GM19238 (cell line): Measurements from ENCODE around the gene HLA-DQB2.
"Not testable (repeated sequence)": the region's sequence is repeated elsewhere in the genome, so short reads cannot be mapped to it uniquely, and the experiment has no call there.

Source experiments
- DNase-seq: peaks from one replicate; pipeline ENCODE4 v3.0.0; 2011; ENCODE audit warnings: low spot score; ENCODE audit not compliant: insufficient read length

The HLA-DQB2 gene

DNA sequence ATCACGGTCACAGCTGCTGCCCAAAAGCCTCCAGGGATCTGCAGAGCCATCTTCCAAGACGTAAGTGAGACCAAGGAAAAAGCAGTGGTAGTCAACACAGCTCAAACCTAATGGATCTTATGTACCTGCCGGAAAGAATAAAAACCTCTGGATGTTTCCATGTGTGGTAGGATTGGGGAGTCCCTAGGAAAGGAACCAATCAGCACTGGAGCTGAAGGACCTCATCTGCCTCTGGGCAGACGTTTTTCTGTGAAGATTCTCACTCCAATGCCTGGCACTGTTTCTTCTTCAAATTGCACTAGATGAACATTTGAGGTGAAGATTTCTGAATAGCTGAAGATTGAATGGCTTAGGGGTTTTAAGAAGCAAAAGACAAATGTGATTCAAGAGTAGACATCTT lies at the start of gene HLA-DQB2:
Gene HLA-DQB2 (minus strand): TSS at position 112 of the 400 bp plus-strand sequence. CDS start 62 bp downstream, at position 50.
- no peak for DNase-seq

- DNase-seq, result no peak
Observed at GRCh38 chr6:32809171-32809570, 45.8 kb upstream of the HLA-DQB2 start.

DNA sequence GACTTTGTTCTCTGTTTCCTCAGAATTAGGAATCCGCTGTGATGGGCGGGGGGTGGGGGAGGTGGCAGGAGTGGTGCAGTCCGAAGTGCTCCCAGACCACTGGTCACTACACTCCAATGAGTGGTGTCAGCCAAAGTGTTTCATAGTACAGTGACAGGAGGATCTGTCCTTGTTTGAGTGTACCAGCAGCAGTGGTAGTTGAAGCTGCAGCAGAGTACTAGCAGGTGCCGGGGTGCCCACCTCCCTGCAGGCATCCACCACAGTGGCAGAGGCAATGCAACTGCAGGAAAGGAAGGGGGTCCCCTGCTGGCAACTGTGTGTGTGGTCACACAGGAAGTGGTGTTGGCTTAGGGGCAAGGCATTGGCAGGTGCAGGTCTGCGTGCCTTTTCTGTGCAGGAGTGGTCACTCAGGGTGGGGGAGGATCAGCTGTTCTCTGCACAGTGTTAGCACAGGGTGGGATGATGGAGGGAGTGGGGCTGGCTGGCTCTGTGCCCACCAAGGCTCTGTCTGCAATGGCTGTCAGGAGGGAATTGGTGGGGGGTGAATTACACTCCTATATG lies 43.8 kb upstream of the HLA-DQB2 start:
- no peak for DNase-seq

- DNase-seq, result not testable (repeated sequence)
Observed at GRCh38 chr6:32805404-32805803, 42.1 kb upstream of the HLA-DQB2 start.

GRCh38 chr6:32803416-32803815 lies 40.1 kb upstream of the HLA-DQB2 start:
- DNase-seq, result no peak

DNA sequence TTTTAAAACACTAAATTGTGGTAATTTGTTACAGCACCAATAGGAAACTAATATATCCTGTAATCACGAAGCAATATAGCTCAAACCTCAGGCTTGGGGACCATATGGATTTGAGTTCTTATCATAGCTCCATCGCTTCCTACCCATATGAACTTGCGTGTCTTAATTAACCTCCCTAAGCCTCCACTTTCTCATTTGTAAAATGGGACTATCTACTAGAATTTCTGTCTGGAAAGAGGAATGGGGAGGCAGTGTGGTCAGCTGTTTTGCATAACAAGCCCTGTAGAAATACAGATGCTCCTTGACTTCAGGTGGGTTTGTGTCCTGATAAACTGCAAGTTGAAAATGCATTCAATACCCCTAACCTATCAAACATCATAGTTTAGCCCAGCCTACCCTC lies 36.4 kb upstream of the HLA-DQB2 start:
- DNase-seq, result no peak

GRCh38 chr6:32799168-32799567 lies 35.8 kb upstream of the HLA-DQB2 start:
- DNase-seq, result no peak

- DNase-seq, result peak; percentile 31
Observed at GRCh38 chr6:32796848-32797776, 33.8 kb upstream of the HLA-DQB2 start.

DNA sequence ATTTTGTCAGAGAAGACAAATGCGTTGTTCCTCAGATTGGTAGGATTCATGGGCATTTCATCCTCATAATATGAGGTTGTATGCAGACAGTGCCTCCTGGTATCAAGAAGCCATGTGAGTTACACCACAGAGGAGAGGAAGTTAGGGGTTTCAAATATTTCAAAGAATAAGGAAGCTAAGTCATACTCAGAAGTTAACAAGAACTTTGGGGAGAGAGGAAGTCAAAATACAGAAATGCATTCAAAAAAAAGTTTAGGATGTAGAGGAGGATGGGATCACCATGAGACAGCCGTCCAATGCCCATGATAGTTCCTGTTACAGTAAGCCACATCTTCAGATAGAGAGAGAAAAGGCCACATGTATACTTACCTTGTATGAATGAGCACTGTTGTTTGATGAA lies 31.2 kb upstream of the HLA-DQB2 start:
- DNase-seq, result no peak

DNA sequence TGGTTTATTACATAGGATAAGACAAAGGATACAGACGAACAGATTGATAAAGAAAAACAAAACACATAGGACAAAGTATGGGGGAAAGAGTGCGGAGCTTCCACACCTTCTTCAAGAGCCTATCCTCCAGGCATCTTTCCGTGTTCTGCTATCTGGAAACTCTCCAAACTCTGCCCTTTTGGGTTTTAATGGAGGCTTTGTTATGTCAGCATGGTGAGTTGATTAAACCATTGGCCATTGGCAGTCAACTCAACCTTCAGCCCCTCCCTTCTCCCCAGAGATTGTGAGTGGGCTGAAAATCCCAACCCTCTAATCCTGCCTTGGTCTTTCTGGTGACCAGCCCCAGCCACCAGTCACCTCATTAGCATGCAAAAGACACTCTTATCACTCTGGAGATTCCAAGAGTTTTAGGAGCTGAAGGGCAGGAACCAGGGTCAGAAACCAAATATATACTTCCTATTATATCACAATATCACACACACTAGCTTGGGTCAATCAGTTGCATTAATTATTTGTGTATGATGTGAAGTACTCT lies 29.6 kb upstream of the HLA-DQB2 start:
- DNase-seq, result no peak

- DNase-seq, result no peak
Observed at GRCh38 chr6:32790306-32790705, 27.0 kb upstream of the HLA-DQB2 start.

DNA sequence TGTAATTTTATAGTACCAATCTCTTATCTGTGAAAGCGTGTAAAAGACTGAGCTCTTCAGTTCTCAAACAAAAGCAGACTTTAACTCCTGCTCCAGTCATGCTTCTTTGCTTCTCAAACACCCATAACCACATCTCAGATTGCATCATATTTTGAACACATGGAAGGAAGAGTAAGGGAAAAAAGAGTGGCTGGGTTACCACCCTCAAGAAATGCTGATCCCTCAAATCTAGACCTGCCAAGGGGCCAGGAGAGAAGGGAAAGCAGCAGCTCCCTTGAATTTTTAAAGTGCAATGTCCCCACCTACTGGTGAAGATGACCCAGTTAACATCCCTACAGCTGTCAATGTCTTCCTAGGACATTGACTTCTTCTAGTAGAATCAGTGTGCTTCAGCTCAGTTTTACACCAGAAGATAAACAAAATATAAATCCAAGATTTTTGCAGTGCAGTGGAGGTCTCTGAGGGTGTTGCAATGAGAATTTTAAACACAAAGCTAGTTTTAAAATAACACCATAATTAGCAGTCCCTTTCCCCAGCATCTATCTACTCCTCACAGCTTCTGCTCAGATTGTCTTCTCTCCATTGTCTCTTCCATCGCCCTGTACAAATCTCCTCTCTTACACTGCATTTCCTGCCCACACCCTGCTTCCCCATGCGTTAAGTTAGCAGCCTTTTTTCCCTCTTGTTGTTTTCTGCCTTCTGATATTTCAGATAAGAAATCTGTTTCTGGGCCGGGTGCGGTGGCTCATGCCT lies 22.6 kb upstream of the HLA-DQB2 start:
- peak; percentile 32 for DNase-seq

DNA sequence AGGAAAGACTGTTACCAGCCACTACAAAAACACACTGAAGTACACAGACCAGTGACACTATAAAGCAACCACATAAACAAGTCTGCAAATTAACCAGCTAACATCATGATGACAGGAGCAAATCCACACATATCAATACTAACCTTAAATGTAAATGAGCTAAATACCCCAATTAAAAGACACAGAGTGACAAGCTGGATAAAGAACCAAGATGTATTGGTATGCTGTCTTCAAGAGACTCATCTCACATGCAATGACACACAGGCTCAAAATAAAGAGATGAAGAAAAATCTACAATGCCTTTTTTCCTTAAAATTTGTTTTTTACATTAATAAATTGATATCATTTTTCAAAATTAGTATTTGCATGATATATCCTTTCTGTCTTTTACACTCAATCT lies 19.6 kb upstream of the HLA-DQB2 start:
- DNase-seq, result not testable (repeated sequence)

GRCh38 chr6:32779036-32779435 lies 15.7 kb upstream of the HLA-DQB2 start:
- no peak for DNase-seq

DNA sequence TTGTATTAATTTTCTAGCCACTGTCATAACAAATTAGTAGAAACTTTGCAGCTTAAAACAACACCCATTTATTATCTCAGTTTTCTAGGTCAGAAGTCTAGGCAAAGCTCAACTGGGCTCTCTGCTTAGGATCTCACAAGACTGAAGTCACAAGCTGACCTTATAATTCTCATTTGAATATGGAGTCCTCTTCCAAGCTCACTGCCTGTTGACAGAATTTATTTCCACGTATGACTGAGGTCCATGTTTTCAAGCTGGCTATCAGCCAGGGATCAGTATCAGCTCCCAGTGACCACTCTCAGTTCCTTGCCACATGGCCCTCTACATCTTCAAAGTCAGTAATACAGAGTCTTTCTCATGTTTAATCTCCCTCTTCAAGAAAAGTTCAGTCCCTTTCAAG lies 11.7 kb upstream of the HLA-DQB2 start:
- no peak for DNase-seq

GRCh38 chr6:32774426-32774825 lies 11.1 kb upstream of the HLA-DQB2 start:
- no peak for DNase-seq

DNA sequence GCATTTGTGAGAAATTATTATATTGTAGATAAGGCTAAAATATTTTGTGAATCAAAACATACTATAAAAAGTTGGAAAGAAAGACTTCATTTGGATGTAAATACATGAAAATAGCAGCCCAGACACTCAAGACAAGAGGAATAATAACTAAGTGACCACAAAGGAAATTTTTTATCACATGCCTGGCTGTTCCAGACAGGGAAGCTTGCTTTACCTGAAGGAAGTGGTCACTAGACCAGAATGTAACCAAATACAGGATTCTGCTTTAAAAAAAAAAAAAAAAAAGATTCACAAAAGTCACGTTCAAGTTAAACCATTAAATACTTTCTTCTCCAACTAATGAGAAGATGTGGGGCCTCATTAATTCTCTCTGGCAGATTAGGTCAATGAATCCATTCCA lies 9.3 kb upstream of the HLA-DQB2 start:
- DNase-seq, result no peak

GRCh38 chr6:32764048-32764447 lies 716 bp upstream of the HLA-DQB2 start:
- no peak for DNase-seq

DNA sequence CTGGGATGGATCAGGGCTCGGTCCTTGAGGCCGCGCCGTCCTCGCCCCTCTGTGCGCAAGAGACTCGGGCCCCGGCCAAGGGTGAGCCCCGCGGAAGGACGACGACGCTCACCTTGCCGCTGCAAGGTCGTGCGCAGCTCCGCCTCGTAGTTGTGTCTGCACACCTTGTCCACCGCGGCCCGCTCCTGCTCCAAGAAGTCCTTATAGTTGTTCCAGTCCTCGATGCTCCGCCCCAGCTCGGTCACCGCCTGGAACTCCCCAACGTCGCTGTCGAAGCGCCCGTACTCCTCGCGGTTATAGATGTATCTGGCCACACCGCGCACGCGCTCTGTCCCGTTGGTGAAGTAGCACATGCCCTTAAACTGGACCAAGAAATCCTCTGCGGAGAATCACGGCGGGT lies 1.8 kb downstream of the HLA-DQB2 start:
- no peak for DNase-seq

DNA sequence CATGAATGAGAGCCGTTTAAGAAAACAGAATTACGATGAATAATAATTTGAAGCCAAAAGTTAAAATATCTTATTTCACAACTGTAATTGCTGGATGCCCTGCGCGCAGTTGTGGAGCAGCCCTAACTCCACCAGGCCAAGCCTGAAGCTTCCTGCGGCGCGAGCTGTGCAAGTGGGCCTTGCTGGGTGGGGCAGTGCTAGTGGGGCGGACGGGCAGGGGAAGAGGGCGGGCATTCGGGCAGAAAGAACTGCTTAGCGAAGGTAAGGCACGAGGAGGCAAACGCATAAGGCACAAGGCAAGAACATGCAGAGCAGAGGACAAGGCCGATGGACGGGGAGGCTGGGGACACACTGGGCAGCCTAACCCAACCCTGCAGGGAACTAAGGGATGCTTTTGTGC lies 2.3 kb downstream of the HLA-DQB2 start:
- no peak for DNase-seq

- no peak for DNase-seq
Observed at GRCh38 chr6:32759669-32760068, 3.7 kb downstream of the HLA-DQB2 start.

- DNase-seq, result no peak
Observed at GRCh38 chr6:32752580-32752979, 10.8 kb downstream of the HLA-DQB2 start.
